Suppressor macrophage treated with lipopolysaccharide for 4 hours (primary cell): ENCODE data around the gene ACAT1.
"Not testable (repeated sequence)": the region's sequence is repeated elsewhere in the genome, so short reads cannot be mapped to it uniquely, and the experiment has no call there.

Experiments used
- DNase-seq: peaks from one replicate; pipeline ENCODE4 v3.0.0-alpha.2; 2020

ACAT1 gene

GRCh38 chr11:108147150-108147549, 25.8 kb downstream of the ACAT1 start:
- no peak for DNase-seq

GRCh38 chr11:108148556-108148955, 27.2 kb downstream of the ACAT1 start:
- DNase-seq, result no peak

- no peak for DNase-seq
Observed at GRCh38 chr11:108154591-108154990, 33.2 kb downstream of the ACAT1 start.

- peak; percentile 37 for DNase-seq
Observed at GRCh38 chr11:108160970-108161566, 39.7 kb downstream of the ACAT1 start.

GRCh38 chr11:108162878-108163277, 41.5 kb downstream of the ACAT1 start:
- not testable (repeated sequence) for DNase-seq

GRCh38 chr11:108167624-108168023, 46.3 kb downstream of the ACAT1 start:
- no peak for DNase-seq

- no peak for DNase-seq
Observed at GRCh38 chr11:108170184-108170583, 48.8 kb downstream of the ACAT1 start.

- DNase-seq, result no peak
Observed at GRCh38 chr11:108177570-108177969, 56.2 kb downstream of the ACAT1 start.

GRCh38 chr11:108193725-108194124, 72.4 kb downstream of the ACAT1 start:
- no peak for DNase-seq

- DNase-seq, result no peak
Observed at GRCh38 chr11:108196901-108197300, 75.5 kb downstream of the ACAT1 start.
